GM18519 (cell line): ENCODE data around the gene IGLL1.

ENCODE experiments used
- ATAC-seq: cut with Tn5 transposase; IDR thresholded peaks from one replicate; pipeline ENCODE4 v1.9.1; 2021; ENCODE audit warnings: mild to moderate bottlenecking, moderate library complexity; ENCODE audit not compliant: unreplicated experiment, low FRiP score

IGLL1 gene

GRCh38 chr22:23531283-23531956, 48.7 kb downstream of the IGLL1 start:
- ATAC-seq = no peak

DNA sequence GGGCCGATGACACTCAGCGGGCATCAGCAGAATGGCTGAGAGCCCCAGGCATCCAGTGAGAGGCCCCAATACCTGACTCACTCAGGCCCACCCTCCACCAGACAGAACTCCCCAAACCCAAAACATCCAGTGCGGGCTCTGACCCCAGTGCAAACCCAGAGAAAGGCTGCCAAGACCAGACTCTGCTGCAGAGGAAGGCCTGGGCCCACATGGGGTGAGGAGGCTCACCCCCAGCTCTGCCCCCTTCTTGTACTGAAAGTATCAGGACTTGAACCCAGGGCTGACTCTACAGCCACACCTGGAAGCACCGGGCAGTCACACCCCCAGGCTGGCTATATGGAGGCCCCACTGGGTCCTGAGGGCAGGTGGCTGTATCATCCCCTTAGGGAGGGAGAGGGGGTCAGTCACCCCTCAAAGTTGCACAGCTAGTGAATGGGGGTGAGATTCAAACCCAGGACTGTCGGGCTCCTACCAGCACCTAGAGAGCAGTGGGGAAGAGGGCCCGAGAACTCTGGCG, 49.3 kb downstream of the IGLL1 start:
- no peak for ATAC-seq

DNA sequence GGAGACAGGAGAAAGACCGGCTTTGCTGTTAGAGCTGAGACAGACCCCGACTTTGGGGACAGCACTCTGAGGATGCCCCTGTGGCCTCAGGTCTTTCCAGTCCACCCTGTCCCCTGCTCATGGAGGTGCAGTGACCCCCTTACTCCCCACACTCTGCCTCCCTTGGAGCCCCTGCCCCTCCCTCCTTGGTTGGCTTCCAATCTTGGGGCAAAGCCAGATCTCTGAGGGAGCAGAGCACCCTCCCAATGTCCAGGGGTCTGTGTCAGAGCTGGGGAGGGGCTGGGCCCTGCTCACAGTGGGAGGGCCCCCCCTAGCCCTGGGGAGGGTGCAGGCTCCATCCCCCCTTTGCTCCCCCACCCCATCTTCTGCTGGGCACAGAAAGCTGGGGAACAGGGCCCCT, 50.0 kb downstream of the IGLL1 start:
- ATAC-seq = no peak

GRCh38 chr22:23529166-23530103, 50.7 kb downstream of the IGLL1 start:
- no peak for ATAC-seq

DNA sequence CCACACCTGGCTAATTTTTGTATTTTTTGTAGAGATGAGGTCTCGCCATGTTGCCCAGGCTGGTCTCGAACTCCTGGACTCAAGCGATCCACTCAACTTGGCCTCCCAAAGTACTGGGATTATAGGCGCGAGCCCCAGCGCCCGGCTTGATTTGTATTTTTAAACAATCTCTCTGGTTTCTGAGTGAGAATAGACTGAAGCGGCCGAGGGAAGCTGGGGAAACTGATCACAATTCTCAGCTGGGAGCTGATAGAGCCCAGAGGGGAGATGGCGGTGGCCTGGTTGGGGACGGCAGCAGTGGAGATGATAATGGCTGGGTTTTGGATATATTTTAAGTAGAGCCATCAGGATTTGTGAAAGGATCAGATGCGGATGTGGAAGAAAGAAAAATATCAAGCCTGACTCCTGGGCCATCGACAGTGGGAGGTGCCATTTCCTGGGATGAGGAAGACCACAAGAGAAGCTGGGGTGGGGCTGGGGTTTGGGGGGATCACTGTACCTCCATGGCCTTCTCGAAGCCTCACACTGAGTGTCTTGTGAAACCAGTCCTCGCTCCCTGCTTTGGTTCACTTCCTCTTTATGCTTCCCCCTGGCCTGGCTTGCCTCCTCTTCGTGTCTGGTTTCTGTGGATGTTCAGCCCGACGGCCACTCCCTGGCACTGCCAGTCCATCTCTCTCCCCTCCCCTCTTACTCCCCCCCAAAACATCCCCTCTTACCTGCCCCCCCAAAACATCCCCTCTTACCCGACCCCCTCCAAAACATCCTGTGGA, 51.9 kb downstream of the IGLL1 start:
- no peak for ATAC-seq

- ATAC-seq = no peak
These were observed 53.3 kb downstream of the IGLL1 start for GRCh38 chr22:23526596-23527316.

DNA sequence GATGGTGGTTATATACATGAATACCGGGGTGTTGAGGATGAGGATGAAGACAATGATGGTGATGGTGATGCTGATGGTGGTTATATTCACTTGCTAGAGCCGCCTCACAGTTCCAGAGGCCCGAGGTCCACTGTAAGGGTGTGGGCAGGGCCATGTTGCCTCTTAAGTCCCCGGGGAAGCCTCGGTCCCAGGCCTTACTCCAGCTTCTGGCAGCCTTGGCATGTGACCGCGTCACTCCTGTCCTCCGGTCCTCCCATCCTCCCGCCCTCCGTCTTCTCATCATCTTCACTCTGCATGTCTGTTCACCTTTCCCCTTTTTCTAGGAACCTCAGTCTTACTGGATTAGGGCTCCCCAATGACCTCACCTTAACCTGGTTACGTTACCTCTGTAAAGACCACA, 54.6 kb downstream of the IGLL1 start:
- no peak for ATAC-seq

- no peak for ATAC-seq
These were observed 55.9 kb downstream of the IGLL1 start for GRCh38 chr22:23524226-23524625.

DNA sequence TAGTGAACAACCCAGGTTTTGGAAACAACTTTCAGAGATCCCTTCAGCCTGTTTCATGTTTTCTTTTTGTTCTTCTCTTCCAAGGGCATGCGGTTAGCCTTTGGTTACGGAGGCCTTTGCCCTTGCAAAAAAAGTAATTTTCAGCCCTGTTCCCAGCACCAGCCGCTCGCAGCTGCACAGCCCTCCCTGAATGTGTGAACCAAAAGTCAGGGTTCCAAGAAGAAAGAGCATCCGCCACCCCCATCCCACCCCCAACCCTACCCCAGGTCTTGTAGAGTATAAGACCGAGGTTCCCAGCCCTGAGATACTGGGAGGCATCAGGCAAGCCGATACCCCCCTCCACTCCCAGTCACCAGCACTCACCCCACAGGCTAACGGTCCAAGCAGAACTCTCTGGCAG, 56.4 kb downstream of the IGLL1 start:
- ATAC-seq = no peak
